GM23338 (cell line): ENCODE data around the gene GNG4. TPM values are rescaled to one million over a fixed set of nuclear protein-coding genes. Genes with fewer than 3 reads are reported as not detected.

Experiments
- ATAC-seq: fragments of 200-7000 bp; cut with Tn5 transposase; 3 replicates; pipeline ENCODE4 v1.9.1; 2020
- DNase-seq: peaks from one replicate; pipeline ENCODE4 v3.0.0-alpha.2; 2015; ENCODE audit warnings: low spot score
- H2AFZ ChIP-seq: fragments of 200-600 bp; sonication (generic); 2 replicates; pipeline ENCODE4 v1.8.0; 2016; ENCODE audit warnings: antibody characterized with exemption, mild to moderate bottlenecking, moderate library complexity
- H3F3A ChIP-seq: fragments of 200-600 bp; sonication (generic); replicated peaks from 2 replicates; pipeline ENCODE4 v1.8.0; 2017; ENCODE audit warnings: antibody characterized with exemption, mixed run types, low read depth
- H3K27ac ChIP-seq: fragments of 200-600 bp; sonication (generic); 2 replicates; pipeline ENCODE4 v1.6.1; 2016; ENCODE audit warnings: low read depth
- H3K27me3 ChIP-seq: fragments of 200-600 bp; sonication (generic); 2 replicates; pipeline ENCODE4 v1.8.0; 2016; ENCODE audit warnings: mild to moderate bottlenecking, mixed run types, moderate library complexity; ENCODE audit not compliant: insufficient read depth
- H3K36me3 ChIP-seq: fragments of 200-600 bp; sonication (generic); 2 replicates; pipeline ENCODE4 v1.8.0; 2016; ENCODE audit warnings: mild to moderate bottlenecking; ENCODE audit not compliant: insufficient read depth
- H3K4me1 ChIP-seq: fragments of 200-600 bp; sonication (generic); 2 replicates; pipeline ENCODE4 v1.8.0; 2016; ENCODE audit warnings: mild to moderate bottlenecking, moderate library complexity; ENCODE audit not compliant: insufficient read depth
- H3K4me2 ChIP-seq: fragments of 200-600 bp; sonication (generic); 2 replicates; pipeline ENCODE4 v1.7.1; 2017; ENCODE audit warnings: mixed run types
- H3K4me3 ChIP-seq: fragments of 200-600 bp; sonication (generic); 2 replicates; pipeline ENCODE4 v1.6.1; 2016; ENCODE audit warnings: mixed run types
- H3K79me2 ChIP-seq: fragments of 200-600 bp; sonication (generic); replicated peaks from 2 replicates; pipeline ENCODE4 v1.8.0; 2017; ENCODE audit warnings: mild to moderate bottlenecking; ENCODE audit not compliant: insufficient read depth
- H3K9me2 ChIP-seq: fragments of 200-600 bp; sonication (generic); 2 replicates; pipeline ENCODE4 v1.8.0; 2017; ENCODE audit not compliant: insufficient read depth
- H4K20me1 ChIP-seq: fragments of 200-600 bp; sonication (generic); replicated peaks from 2 replicates; pipeline ENCODE4 v1.8.0; 2017; ENCODE audit warnings: mild to moderate bottlenecking; ENCODE audit not compliant: insufficient read depth
- H3K27ac Mint-ChIP-seq: 2 replicates; pipeline ENCODE4 v1.8.0; 2020; ENCODE audit warnings: inconsistent platforms, mild to moderate bottlenecking, moderate library complexity, mixed read lengths
- H3K27me3 Mint-ChIP-seq: 3 replicates; pipeline ENCODE4 v1.8.0; 2022; ENCODE audit warnings: low read depth, mild to moderate bottlenecking, moderate library complexity, mixed read lengths, inconsistent platforms; ENCODE audit not compliant: insufficient read depth, poor library complexity
- H3K36me3 Mint-ChIP-seq: 3 replicates; pipeline ENCODE4 v1.8.0; 2021; ENCODE audit warnings: low read depth, mild to moderate bottlenecking, inconsistent platforms, moderate library complexity, mixed read lengths
- H3K4me1 Mint-ChIP-seq: 3 replicates; pipeline ENCODE4 v1.8.0; 2020; ENCODE audit warnings: mild to moderate bottlenecking, inconsistent platforms, mixed read lengths
- H3K4me3 Mint-ChIP-seq: 3 replicates; pipeline ENCODE4 v1.8.0; 2021; ENCODE audit warnings: moderate library complexity, mild to moderate bottlenecking, inconsistent platforms, mixed read lengths
- H3K9me3 Mint-ChIP-seq: 3 replicates; pipeline ENCODE4 v1.8.0; 2020; ENCODE audit warnings: moderate library complexity, mild to moderate bottlenecking, inconsistent platforms, mixed read lengths
- ETS1 ChIP-seq: IDR thresholded peaks from 2 replicates; pipeline ENCODE4 v1.6.1; 2016; ENCODE audit warnings: antibody characterized with exemption
- JUNB ChIP-seq: IDR thresholded peaks from one replicate; pipeline ENCODE4 v1.6.1; 2016; ENCODE audit warnings: antibody characterized with exemption; ENCODE audit not compliant: unreplicated experiment
- NANOG ChIP-seq: IDR thresholded peaks from 2 replicates; pipeline ENCODE4 v1.6.1; 2016; ENCODE audit warnings: antibody characterized with exemption, borderline replicate concordance
- POLR2AphosphoS5 ChIP-seq: IDR thresholded peaks from 2 replicates; pipeline ENCODE4 v1.6.1; 2016; ENCODE audit warnings: antibody characterized with exemption, low read depth
- STAT1 ChIP-seq: IDR thresholded peaks from one replicate; pipeline ENCODE4 v1.6.1; 2016; ENCODE audit warnings: antibody characterized with exemption; ENCODE audit not compliant: unreplicated experiment
- ZNF114 ChIP-seq: fragments of 250-450 bp; sonication (Bioruptor Pico); IDR thresholded peaks from 2 replicates; pipeline ENCODE4 v1.5.0; 2020; ENCODE audit warnings: mild to moderate bottlenecking, moderate library complexity
- ZNF331 ChIP-seq: fragments of 250-450 bp; sonication (Bioruptor Pico); IDR thresholded peaks from 2 replicates; pipeline ENCODE4 v1.5.0; 2020; ENCODE audit warnings: low read depth, mild to moderate bottlenecking, moderate library complexity
- polyA plus RNA-seq: library from polyadenylated mRNA; unstranded; fragments of >200 nt; fragmentation: Nextera tagmentation; extraction: Ambion mirVana; gene quantifications from 2 replicates; pipeline ENCODE4 v1.2.1, GENCODE V29; 2016
- total RNA-seq: library from RNA; depleted of rRNA; stranded (reverse); fragments of >200 nt; shearing (Covaris generic); gene quantifications from 2 replicates; pipeline ENCODE4 v1.2.3, GENCODE V29; 2014
- TF ChIP-seq, protein P1 (sequence below): fragments of 250-450 bp; sonication (Bioruptor Pico); IDR thresholded peaks from 2 replicates; pipeline ENCODE4 v1.5.0; 2020; ENCODE audit warnings: mild to moderate bottlenecking, moderate library complexity
- TF ChIP-seq, protein P2 (sequence below), 2 experiments: fragments of 200-600 bp in 1 of 2; sonication (generic) in 1 of 2; conservative IDR thresholded peaks; 2 replicates each; pipeline versions ENCODE4 v1.5.1 to v1.6.1; 2016 to 2017; ENCODE audit warnings: antibody characterized with exemption in 2 of 2, low read depth in 2 of 2, mild to moderate bottlenecking in 2 of 2, moderate library complexity in 1 of 2

The GNG4 gene
- total and polyA plus RNA-seq, 2 experiments from 2014 or later = 40.2 to 49.2 TPM

GRCh38 chr1:235632506-235633401 is 16.8 kb downstream of the GNG4 start (continued):
- TF ChIP-seq, protein P1, sequence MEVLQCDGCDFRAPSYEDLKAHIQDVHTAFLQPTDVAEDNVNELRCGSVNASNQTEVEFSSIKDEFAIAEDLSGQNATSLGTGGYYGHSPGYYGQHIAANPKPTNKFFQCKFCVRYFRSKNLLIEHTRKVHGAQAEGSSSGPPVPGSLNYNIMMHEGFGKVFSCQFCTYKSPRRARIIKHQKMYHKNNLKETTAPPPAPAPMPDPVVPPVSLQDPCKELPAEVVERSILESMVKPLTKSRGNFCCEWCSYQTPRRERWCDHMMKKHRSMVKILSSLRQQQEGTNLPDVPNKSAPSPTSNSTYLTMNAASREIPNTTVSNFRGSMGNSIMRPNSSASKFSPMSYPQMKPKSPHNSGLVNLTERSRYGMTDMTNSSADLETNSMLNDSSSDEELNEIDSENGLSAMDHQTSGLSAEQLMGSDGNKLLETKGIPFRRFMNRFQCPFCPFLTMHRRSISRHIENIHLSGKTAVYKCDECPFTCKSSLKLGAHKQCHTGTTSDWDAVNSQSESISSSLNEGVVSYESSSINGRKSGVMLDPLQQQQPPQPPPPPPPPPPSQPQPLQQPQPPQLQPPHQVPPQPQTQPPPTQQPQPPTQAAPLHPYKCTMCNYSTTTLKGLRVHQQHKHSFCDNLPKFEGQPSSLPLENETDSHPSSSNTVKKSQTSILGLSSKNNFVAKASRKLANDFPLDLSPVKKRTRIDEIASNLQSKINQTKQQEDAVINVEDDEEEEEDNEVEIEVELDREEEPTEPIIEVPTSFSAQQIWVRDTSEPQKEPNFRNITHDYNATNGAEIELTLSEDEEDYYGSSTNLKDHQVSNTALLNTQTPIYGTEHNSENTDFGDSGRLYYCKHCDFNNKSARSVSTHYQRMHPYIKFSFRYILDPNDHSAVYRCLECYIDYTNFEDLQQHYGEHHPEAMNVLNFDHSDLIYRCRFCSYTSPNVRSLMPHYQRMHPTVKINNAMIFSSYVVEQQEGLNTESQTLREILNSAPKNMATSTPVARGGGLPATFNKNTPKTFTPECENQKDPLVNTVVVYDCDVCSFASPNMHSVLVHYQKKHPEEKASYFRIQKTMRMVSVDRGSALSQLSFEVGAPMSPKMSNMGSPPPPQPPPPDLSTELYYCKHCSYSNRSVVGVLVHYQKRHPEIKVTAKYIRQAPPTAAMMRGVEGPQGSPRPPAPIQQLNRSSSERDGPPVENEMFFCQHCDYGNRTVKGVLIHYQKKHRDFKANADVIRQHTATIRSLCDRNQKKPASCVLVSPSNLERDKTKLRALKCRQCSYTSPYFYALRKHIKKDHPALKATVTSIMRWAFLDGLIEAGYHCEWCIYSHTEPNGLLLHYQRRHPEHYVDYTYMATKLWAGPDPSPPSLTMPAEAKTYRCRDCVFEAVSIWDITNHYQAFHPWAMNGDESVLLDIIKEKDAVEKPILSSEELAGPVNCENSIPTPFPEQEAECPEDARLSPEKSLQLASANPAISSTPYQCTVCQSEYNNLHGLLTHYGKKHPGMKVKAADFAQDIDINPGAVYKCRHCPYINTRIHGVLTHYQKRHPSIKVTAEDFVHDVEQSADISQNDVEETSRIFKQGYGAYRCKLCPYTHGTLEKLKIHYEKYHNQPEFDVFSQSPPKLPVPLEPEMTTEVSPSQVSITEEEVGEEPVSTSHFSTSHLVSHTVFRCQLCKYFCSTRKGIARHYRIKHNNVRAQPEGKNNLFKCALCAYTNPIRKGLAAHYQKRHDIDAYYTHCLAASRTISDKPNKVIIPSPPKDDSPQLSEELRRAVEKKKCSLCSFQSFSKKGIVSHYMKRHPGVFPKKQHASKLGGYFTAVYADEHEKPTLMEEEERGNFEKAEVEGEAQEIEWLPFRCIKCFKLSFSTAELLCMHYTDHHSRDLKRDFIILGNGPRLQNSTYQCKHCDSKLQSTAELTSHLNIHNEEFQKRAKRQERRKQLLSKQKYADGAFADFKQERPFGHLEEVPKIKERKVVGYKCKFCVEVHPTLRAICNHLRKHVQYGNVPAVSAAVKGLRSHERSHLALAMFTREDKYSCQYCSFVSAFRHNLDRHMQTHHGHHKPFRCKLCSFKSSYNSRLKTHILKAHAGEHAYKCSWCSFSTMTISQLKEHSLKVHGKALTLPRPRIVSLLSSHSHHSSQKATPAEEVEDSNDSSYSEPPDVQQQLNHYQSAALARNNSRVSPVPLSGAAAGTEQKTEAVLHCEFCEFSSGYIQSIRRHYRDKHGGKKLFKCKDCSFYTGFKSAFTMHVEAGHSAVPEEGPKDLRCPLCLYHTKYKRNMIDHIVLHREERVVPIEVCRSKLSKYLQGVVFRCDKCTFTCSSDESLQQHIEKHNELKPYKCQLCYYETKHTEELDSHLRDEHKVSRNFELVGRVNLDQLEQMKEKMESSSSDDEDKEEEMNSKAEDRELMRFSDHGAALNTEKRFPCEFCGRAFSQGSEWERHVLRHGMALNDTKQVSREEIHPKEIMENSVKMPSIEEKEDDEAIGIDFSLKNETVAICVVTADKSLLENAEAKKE (CRISPR knock-in tag) = no peak
- TF ChIP-seq POLR2AphosphoS5 (no peak), ETS1 (no peak), JUNB (no peak), ZNF114 (CRISPR knock-in tag) (no peak), STAT1 (no peak), ZNF331 (CRISPR knock-in tag) (no peak)

- H3K4me3 ChIP-seq = no peak overlapping the region
- H3K9me2 ChIP-seq = peaks cover 6% of the 10 kb centered on the region; the same call in 1 of the 2 replicates
- Mint-ChIP-seq H3K9me3 (no peaks in the 10 kb centered on the region), H3K4me3 (no peak overlapping the region), H3K4me1 (peaks cover 46% of the 10 kb centered on the region), H3K36me3 (peaks cover 5% of the 10 kb centered on the region; the same call in 2 of the 3 replicates), H3K27me3 (peaks cover 2% of the 10 kb centered on the region), H3K27ac (peak overlapping the region; percentile 57; the same call in 1 of the 2 replicates)
- DNase-seq = no peak
- H3K4me2 ChIP-seq = no peak overlapping the region
- peaks cover 64% of the 10 kb centered on the region for H3K79me2 ChIP-seq
- H3K27ac ChIP-seq = peak overlapping the region; percentile 62; the same call in 1 of the 2 replicates
- peaks cover 8% of the 10 kb centered on the region for H3F3A ChIP-seq
- H3K36me3 ChIP-seq = no peaks in the 10 kb centered on the region
- H3K27me3 ChIP-seq = no peaks in the 10 kb centered on the region
- ATAC-seq = peak; percentile 54
- no peak overlapping the region for H2AFZ ChIP-seq
- no peaks in the 10 kb centered on the region for H4K20me1 ChIP-seq
- H3K4me1 ChIP-seq = peaks cover 28% of the 10 kb centered on the region
- no peak for TF ChIP-seq POLR2AphosphoS5
- no peak for TF ChIP-seq NANOG
- TF ChIP-seq, protein P2, sequence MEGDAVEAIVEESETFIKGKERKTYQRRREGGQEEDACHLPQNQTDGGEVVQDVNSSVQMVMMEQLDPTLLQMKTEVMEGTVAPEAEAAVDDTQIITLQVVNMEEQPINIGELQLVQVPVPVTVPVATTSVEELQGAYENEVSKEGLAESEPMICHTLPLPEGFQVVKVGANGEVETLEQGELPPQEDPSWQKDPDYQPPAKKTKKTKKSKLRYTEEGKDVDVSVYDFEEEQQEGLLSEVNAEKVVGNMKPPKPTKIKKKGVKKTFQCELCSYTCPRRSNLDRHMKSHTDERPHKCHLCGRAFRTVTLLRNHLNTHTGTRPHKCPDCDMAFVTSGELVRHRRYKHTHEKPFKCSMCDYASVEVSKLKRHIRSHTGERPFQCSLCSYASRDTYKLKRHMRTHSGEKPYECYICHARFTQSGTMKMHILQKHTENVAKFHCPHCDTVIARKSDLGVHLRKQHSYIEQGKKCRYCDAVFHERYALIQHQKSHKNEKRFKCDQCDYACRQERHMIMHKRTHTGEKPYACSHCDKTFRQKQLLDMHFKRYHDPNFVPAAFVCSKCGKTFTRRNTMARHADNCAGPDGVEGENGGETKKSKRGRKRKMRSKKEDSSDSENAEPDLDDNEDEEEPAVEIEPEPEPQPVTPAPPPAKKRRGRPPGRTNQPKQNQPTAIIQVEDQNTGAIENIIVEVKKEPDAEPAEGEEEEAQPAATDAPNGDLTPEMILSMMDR (conservative IDR thresholded peaks at IDR 0.05; ENCODE audit: low read depth in 2 of 2) = peak; percentile 33 to 49
These were observed 17.8 kb downstream of the GNG4 start for GRCh38 chr1:235631816-235632215.
